Spinal cord (tissue), 10 donors: Measurements from ENCODE around the gene FNDC3B. TPM values are rescaled to one million over a fixed set of nuclear protein-coding genes. Genes with fewer than 3 reads are reported as not detected.
A peak's percentile ranks its signal among the peaks of the same experiment; 100 is the strongest.

Source experiments
- DNase-seq, 6 donors: peaks; one replicate each; pipeline versions ENCODE4 v3.0.0 to v3.0.0-alpha.2; 2013 to 2015; ENCODE audit warnings: low spot score in 6 of 6, low read depth in 4 of 6
- H3K27ac ChIP-seq: one replicate; pipeline ENCODE4 v1.5.1; 2013; ENCODE audit warnings: low read depth, low read length, control low read depth
- H3K27me3 ChIP-seq: one replicate; pipeline ENCODE4 v1.6.1; 2013; ENCODE audit warnings: low read length; ENCODE audit not compliant: control insufficient read depth, insufficient read depth
- H3K36me3 ChIP-seq: one replicate; pipeline ENCODE4 v1.6.1; 2013; ENCODE audit warnings: low read length; ENCODE audit not compliant: control insufficient read depth, insufficient read depth
- H3K4me1 ChIP-seq: one replicate; pipeline ENCODE4 v1.6.1; 2013; ENCODE audit warnings: low read length; ENCODE audit not compliant: control insufficient read depth, insufficient read depth
- H3K4me3 ChIP-seq: one replicate; pipeline ENCODE4 v1.5.1; 2013; ENCODE audit warnings: low read depth, low read length, control low read depth
- H3K9me3 ChIP-seq: one replicate; pipeline ENCODE4 v1.6.1; 2013; ENCODE audit warnings: low read length; ENCODE audit not compliant: control insufficient read depth, insufficient read depth
- WGBS: methylation state at CpG from one replicate; pipeline ENCODE4 v1.1.5; 2013; ENCODE audit warnings: missing lambda C conversion rate; ENCODE audit not compliant: insufficient coverage; 5-methylcytosine and 5-hydroxymethylcytosine counted together
- polyA plus RNA-seq, 2 donors: library from polyadenylated mRNA; unstranded; fragments of 120-200 nt; gene quantifications; one replicate each; pipeline ENCODE4 v1.2.1, GENCODE V29; 2013; ENCODE audit not compliant: insufficient read length in 2 of 2
- total RNA-seq, 2 donors: library from RNA; depleted of rRNA in 1 of 2; stranded (reverse); fragments of 120-200 nt in 1 of 2; fragments of >200 nt in 1 of 2; gene quantifications; one replicate each; pipeline versions ENCODE4 v1.2.3 to v1.2.4, GENCODE V29; 2013 to 2014
- donor health status: healthy.

Gene FNDC3B
- total and polyA plus RNA-seq, 4 donors: 14.9 to 66.8 (median 40.0) TPM

DNA sequence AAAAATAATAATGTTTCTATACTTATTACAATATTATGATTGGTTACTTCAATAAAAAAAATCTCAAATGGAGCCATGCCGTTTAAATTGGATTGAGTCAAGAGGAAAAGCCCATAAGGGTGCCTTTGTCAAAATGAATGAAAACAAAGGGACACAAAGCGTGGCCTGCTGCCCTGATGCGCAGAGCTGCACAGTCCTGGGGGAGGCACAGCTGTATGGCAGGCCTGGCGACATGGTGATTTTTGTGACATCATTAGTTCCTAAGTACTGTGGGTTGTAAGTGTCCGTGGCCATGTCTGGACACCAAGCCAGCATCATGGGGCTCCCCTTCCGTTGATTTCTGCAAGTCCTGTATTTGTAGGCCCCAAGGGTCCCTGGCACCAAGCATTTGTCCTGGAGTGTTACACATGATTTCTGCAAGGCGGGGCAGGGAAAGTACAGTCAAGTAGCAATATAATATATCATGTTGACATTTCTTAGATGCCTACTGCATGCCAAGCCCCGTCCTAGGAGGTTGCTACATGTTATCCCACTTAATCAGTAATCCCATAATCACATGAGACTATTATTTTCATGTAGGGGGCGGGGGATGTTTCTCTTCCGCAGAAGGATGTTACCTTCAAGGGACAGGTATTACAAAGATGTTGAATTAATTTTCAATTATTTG is 349.2 kb downstream of the FNDC3B start:
- Histone ChIP-seq H3K4me3 (no peak overlapping the region), H3K36me3 (no peaks in the 10 kb centered on the region), H3K27ac (no peak overlapping the region), H3K9me3 (no peaks in the 10 kb centered on the region), H3K4me1 (no peaks in the 10 kb centered on the region), H3K27me3 (no peaks in the 10 kb centered on the region)
- DNase-seq: no peak
- 91% methylated on average over 6 of the region's 10 CpGs for WGBS

DNA sequence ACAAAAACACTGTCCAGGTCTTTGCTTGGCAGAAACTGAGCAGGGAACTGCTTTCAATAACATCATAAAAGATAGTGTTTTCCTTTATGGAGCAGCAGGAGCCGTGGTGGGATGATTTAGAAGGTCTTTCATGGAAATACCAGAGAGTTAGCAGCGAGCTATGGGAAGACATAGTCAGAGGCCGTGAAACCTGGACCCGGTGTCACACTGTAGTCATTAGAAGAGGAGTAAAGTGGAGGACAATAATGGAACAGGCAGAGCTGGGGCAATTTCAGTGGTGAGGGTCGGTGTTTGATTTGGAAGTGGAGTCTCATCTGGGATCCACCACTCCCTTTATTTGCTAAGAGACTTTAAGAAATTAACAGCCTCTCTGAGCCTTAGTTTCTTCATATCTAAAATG is 351.4 kb downstream of the FNDC3B start:
- Histone ChIP-seq H3K9me3 (no peaks in the 10 kb centered on the region), H3K27me3 (no peaks in the 10 kb centered on the region), H3K36me3 (no peaks in the 10 kb centered on the region), H3K4me1 (no peaks in the 10 kb centered on the region), H3K27ac (no peak overlapping the region), H3K4me3 (no peak overlapping the region)
- 66% methylated on average over 5 of the region's 5 CpGs for WGBS
- DNase-seq: no peak

DNA sequence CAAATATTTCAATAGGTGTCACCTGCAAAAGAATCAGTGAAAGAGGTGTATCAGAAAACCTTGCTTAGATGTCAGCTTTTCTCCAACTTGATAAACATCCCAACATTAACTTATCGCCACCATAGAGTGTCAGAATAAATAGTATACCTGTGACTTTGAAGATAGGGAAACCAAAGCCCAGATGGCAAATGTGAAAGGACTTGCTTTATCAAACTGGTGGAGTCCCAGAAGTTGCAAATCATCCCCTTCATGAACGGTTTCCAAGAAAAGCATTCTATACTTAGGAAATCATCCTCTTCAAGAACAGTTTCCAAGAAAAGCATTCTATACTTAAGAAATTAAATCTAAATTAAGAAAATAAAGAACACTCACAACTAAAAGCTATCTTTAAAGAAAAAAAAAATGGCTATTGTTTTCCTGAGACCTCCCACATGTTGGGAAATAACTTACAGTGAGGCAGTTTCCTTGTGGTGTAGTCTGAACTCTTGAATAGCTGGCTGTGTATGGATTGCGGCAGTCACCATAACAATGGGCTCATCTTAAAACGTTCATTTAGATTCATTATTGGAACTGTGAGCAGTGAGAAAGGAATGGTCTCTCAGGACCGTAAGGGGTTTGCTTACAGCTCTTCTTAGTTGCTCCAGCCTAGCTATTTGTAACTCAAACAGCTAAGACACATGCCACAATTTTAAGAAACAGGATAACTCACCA is 352.4 kb downstream of the FNDC3B start:
- Histone ChIP-seq H3K9me3 (no peaks in the 10 kb centered on the region), H3K4me1 (no peaks in the 10 kb centered on the region), H3K27ac (no peak overlapping the region), H3K4me3 (no peak overlapping the region), H3K27me3 (no peaks in the 10 kb centered on the region), H3K36me3 (no peaks in the 10 kb centered on the region)
- peak in 1 of 6 donors; percentile 11 for DNase-seq
- WGBS: 40% methylated on average over 1 of the region's 5 CpGs

DNA sequence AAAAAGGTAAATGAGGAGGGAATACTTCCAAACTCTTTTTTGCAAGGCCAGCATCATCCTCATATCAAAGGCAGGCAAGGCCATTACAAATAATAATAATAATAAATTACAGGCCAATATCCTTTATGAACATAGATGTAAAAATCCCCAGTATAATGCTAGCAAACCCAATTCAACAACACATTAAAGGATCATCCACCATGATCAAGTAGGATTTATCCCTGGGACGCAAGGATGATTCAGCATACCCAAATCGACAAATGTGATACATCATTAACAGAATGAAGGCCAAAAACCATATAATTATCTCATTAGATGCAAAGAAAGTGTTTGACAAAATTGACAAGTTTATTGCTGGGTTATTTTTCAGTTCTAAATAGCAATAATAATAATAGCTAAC is 355.3 kb downstream of the FNDC3B start:
- no peaks in the 10 kb centered on the region for H3K36me3 ChIP-seq
- H3K4me3 ChIP-seq: no peak overlapping the region
- DNase-seq: no peak
- no CpG with 5 or more reads among the region's 2 CpGs for WGBS
- no peaks in the 10 kb centered on the region for H3K9me3 ChIP-seq
- no peaks in the 10 kb centered on the region for H3K4me1 ChIP-seq
- H3K27ac ChIP-seq: no peak overlapping the region
- no peaks in the 10 kb centered on the region for H3K27me3 ChIP-seq

DNA sequence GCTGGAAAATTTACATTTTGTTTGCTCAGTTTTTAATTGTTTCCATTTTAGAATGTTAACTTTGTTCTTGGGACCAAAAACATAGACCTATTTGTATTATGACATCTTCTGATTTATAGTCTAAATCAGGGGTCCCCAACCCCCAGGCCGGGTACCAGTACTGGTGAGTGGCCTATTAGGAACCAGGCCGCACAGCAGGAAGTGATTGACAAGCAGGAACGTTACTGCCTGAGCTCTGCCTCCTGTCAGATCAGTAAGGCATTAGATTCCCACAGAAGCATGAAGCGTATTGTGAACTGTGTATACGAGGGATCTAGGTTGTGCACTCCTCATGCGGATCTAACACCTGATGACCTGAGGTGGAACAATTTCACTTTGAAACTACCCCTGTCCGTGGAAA is 357.0 kb downstream of the FNDC3B start:
- H3K27me3 ChIP-seq: no peaks in the 10 kb centered on the region
- H3K36me3 ChIP-seq: no peaks in the 10 kb centered on the region
- H3K4me1 ChIP-seq: no peaks in the 10 kb centered on the region
- no peak for DNase-seq
- WGBS: 88% methylated on average over 6 of the region's 7 CpGs
- H3K27ac ChIP-seq: no peak overlapping the region
- H3K9me3 ChIP-seq: no peaks in the 10 kb centered on the region
- no peak overlapping the region for H3K4me3 ChIP-seq

DNA sequence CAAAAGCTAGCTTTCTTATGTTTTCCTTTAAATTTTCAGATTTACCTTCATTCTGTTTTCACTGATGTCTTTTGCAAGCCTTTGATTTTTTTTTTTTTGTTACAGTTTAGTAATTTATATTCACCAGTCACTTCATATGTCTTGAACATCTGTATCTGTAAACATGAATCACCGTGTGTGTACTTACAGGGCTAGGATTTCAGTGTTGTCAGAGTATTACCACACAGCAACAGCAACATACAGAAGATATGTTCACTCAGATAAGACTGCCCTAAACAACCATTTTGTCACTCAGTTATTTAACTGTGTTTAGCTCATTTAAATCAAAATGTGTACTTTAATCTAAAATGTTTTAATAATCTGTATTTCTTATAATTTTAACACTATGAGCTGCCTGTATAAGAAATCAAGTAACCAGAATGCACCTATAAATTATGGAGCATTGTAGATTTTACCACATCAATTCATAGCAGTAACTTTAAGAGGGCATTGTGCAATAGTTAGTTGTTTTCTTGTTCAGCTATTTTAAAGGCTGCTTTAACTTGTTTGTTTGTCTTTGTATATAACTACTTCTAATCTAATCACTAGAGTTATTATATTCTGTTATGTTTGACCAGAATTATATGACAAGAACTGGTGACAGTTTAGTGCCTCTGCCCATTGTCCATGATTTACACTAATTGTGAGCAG is 358.5 kb downstream of the FNDC3B start:
- H3K27ac ChIP-seq: no peak overlapping the region
- no peak overlapping the region for H3K4me3 ChIP-seq
- DNase-seq: no peak
- H3K27me3 ChIP-seq: no peaks in the 10 kb centered on the region
- WGBS: no CpG with 5 or more reads among the region's 1 CpG
- H3K36me3 ChIP-seq: no peaks in the 10 kb centered on the region
- no peaks in the 10 kb centered on the region for H3K9me3 ChIP-seq
- H3K4me1 ChIP-seq: no peaks in the 10 kb centered on the region

DNA sequence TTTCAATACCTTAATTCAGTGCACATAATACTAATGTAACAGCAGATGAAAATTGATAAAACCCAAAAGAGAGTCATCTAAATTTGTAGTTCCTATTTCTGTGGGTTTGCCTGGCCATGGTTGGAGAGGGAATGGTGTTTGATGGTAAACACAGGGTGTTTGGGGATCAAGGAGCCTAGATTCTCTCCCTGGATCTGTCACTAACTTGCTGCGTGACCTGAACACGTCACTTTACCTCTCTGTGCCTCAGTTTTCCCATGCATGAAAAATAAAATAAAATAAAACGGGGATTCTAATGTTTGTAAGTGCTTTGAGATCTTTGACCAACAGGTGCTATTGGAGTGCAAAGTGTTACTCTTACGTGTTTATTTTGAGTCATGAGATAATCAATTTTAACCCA is 359.1 kb downstream of the FNDC3B start:
- DNase-seq: no peak
- Histone ChIP-seq H3K4me1 (no peaks in the 10 kb centered on the region), H3K9me3 (no peaks in the 10 kb centered on the region), H3K27me3 (no peaks in the 10 kb centered on the region), H3K36me3 (no peaks in the 10 kb centered on the region), H3K27ac (no peak overlapping the region), H3K4me3 (no peak overlapping the region)
- WGBS: no CpG with 5 or more reads among the region's 4 CpGs

DNA sequence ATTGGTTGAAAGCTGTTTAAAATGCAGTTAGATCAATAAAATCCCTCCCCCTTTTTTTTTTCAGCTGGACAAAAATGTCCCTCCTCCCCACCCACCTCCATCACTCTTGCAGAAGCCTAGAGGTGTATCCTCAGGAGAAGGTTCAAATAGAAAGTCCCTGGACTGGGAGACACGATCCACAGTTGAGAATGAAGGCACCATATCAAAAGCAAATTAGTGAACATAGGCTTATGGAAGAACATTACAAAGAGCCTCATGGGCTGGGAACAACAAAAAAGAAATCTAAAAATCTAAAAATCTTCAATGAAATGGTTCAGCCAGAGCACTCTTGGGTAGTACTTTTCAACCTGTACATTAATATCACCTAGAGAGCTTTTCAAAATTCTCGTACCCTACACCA is 362.7 kb downstream of the FNDC3B start:
- DNase-seq: no peak
- Histone ChIP-seq H3K4me3 (no peak overlapping the region), H3K4me1 (no peaks in the 10 kb centered on the region), H3K9me3 (no peaks in the 10 kb centered on the region), H3K27ac (no peak overlapping the region), H3K27me3 (no peaks in the 10 kb centered on the region), H3K36me3 (no peaks in the 10 kb centered on the region)
- WGBS: 100% methylated on average over 1 of the region's 2 CpGs

DNA sequence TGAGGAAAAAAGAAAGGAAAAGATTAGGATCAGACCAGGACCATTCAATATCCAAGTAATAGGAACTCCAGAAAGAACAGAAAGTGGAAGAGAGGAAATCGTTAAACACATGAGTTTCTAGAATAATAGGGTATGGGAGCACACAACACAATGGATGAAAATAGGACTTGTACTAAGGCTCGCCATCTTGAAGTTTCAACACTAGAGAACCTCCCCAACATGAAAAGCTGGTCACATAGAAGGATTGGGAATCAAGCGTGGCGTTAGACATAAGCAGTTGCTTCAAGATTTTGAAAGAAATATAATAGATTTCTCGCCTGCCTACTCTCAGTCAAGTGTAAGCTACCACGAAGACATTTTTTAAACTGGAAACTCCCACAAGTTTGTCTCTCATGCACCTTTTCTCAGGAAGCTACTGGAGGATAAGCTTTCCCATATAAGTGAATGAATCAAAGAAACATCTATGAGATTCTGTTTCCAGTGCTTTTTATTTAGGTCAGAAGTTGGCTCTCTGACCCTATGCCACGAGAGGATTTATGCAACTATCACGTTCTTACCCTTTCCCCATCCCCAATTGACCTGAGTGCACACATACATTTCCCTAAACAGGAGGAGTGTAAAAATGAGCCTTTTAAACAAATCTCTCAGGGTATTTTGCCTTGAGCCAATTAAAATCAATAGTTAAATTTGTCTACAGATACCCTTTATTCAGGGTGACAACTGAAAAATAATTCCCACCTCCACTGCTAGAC is 363.7 kb downstream of the FNDC3B start:
- no peaks in the 10 kb centered on the region for H3K9me3 ChIP-seq
- H3K27me3 ChIP-seq: no peaks in the 10 kb centered on the region
- no peak overlapping the region for H3K27ac ChIP-seq
- DNase-seq: no peak
- no peaks in the 10 kb centered on the region for H3K4me1 ChIP-seq
- WGBS: 80% methylated on average over 1 of the region's 8 CpGs
- H3K4me3 ChIP-seq: no peak overlapping the region
- no peaks in the 10 kb centered on the region for H3K36me3 ChIP-seq
